CD4-positive, alpha-beta T cell treated with Interleukin-10 for 1 hour (primary cell): Measurements from ENCODE around the gene CIAPIN1.

ENCODE experiments used
- DNase-seq: peaks from one replicate; pipeline ENCODE4 v3.0.0-alpha.2; 2020

CIAPIN1 gene

GRCh38 chr16:57381791-57382534 is 65.2 kb downstream of the CIAPIN1 start:
- DNase-seq = no peak

GRCh38 chr16:57380671-57381462 is 66.3 kb downstream of the CIAPIN1 start:
- DNase-seq = no peak

- DNase-seq = no peak
These were observed 67.6 kb downstream of the CIAPIN1 start for GRCh38 chr16:57379579-57379978.
